NCI-H2081 treated with DMSO at 0.1 percent for 48 hours (cell line): ENCODE measurements around the gene CLEC1B.
"Not testable (repeated sequence)": the region's sequence is repeated elsewhere in the genome, so short reads cannot be mapped to it uniquely, and the experiment has no call there.

ENCODE experiments used
- DNase-seq: peaks from one replicate; lab custom pipeline; 2025; lab: John Stamatoyannopoulos, UW

CLEC1B gene

GRCh38 chr12:9974731-9975130 lies 24.2 kb downstream of the CLEC1B start:
- not testable (repeated sequence) for DNase-seq

DNA sequence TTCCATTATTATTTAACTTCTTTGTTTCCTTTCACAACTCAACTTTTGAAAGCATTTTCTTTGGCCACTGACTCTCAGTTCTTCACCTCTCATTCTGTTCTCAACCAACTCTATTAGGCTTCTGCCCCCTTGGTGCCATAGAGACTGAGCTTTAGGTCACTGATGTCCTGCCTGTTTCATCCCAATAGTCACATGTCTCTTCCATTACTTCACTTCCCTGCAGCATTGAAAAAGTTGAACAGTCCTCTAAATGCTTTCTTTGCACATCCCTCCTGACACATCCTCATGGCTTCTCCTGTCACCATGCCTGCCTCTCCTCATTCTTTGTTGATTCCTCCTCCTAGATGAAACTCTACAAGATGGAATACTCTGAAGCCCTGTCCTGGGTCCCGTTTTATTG lies 25.0 kb downstream of the CLEC1B start:
- DNase-seq = no peak

DNA sequence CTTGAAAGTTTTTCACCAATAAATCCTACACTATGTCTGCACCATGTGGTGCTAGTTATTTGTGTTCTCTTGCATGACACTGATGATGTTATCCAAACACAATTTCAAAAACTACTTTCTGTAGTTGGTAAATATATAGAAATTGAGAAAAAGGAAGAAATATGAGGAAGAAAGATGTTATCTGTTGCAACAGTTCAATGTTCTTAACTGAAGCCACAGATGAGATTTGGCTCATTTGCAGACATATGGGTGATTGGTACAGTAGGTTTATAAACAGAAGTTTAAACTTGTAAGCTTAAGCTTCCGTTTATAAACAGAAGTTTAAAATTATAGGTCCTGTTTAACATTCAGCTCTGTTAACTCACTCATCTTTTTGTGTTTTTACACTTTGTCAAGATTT lies 27.7 kb downstream of the CLEC1B start, which contains the start of gene CLEC12A:
Gene CLEC12A, plus strand, starts transcription at position 229 of the 400 bp plus-strand sequence. CDS start 188 bp downstream, outside the sequence.
- DNase-seq = no peak

DNA sequence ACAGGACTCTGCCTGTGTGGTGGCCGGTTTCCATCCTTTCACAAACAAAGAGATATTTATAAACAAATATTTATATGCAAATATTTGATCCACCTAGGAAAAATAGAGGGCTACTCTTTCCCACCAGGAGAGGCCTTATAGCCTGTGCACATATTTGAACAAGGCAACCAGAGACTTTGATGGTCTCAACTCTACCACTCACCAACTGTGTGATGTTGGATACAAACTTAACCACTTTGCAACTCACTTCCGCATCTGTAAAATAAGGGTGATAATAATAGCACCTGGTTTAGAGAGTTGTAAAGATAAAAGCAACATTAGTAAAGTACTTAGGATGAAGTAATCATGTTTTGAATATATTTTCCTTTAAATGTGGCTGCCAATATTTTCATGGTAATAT lies 29.2 kb downstream of the CLEC1B start:
- no peak for DNase-seq

DNA sequence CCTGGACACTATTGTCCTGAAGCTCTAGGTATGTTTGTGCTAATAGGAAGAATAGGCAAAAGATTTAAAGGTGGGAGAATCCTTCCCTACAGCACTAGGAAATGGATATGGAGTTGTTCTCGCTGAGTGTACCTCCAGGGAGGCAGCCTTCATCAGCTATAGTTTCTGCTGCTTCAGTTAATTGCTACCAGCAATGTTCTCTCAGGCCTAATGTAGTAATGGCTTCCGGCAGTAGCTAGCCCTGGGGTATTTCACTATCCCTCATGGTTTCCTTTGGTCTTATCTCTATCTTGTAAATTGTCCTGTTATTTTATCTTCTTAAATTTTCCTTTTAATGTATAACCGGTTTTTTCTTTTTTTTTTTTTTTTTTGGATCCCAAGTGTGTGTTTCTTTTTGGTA lies 37.0 kb downstream of the CLEC1B start:
- no peak for DNase-seq

DNA sequence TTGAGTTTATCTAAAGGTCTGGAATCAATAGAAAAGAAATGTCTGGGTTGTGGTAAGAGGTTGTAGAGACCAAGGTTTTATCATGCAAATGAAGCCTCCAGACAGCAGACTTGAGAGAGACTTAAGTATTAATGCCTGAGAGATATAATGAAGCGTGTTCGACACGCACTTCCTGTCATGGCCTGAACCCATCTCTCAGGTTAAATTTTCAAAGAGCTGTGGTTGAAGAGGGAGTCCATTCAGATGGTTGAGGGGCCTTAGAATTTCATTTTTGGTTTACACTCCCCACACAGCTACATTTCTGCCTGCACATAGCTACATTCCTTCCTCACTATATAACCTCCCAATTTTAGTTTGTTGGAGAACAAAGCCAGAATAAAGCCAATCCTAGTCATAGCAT lies 37.8 kb downstream of the CLEC1B start:
- DNase-seq = no peak

GRCh38 chr12:9960590-9960989 lies 38.3 kb downstream of the CLEC1B start:
- DNase-seq = no peak

- no peak for DNase-seq
Observed at GRCh38 chr12:9957834-9958233, 41.1 kb downstream of the CLEC1B start.

GRCh38 chr12:9952954-9953729 lies 45.8 kb downstream of the CLEC1B start:
- not testable (repeated sequence) for DNase-seq

GRCh38 chr12:9951026-9951675 lies 47.8 kb downstream of the CLEC1B start:
- no peak for DNase-seq

DNA sequence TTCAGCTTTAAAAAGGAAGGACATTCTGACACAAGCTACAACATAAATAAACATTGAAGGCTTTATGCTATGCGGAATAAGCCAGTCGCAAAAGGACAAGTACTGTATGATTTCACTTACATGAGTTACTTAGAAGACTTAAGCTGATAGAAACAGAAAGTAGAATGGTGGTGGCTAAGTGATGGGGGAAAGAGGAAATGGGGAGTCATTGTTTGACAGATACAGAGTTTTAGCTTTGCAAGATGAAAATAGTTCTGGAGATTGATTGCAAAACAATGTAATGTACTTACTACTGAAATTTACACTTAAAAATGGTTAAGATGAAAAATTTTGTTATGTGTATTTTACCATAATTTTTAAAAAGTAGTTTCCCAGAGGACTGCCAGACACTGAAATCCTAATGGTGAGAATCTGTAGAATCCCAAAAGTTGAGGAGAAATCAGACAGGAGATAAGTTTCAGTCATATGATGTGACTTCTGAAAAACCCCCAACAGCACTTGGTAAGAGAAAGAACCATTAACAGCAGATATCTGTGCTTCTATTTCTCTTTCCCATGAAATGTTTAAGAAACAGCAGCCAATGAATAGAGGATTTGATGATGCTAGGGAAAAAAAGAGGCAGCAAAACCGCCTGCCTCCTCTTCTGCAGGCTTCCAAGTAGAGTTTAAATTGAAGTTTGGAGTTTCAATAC lies 50.2 kb downstream of the CLEC1B start:
- no peak for DNase-seq

GRCh38 chr12:9947674-9948073 lies 51.2 kb downstream of the CLEC1B start:
- no peak for DNase-seq

DNA sequence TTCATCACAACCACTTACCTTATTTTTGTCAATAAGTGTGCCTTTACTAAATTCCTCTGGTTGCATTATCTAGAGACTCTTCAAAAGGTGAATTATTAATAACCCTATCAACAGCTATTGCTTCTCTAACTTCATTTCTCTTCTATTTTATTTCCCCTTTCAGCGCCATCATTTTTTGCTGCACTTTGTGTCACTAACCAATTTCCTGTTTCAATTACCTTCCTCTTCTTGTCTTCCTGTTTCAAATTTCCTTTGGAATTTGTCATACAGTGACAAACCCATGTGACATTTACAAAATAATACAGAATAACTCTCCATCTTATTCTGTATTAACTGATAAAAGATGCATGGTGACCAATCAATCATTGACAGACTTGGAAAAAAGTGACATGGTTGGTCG lies 54.5 kb downstream of the CLEC1B start:
- no peak for DNase-seq

- no peak for DNase-seq
Observed at GRCh38 chr12:9943240-9943639, 55.7 kb downstream of the CLEC1B start.
